Thyroid gland (tissue), 4 donors: ENCODE data around the gene WNT7A.

Experiments
- POLR2A ChIP-seq, 2 donors: fragments of 450-650 bp; IDR thresholded peaks; one replicate each; pipeline ENCODE4 v1.6.1; 2017; ENCODE audit warnings: antibody characterized with exemption in 2 of 2, mild to moderate bottlenecking in 2 of 2, moderate library complexity in 1 of 2
- TF ChIP-seq, protein P1 (sequence below), 6 experiments: fragments of 200-600 bp in 3 of 6; fragments of 450-650 bp in 3 of 6; sonication (generic) in 3 of 6; IDR thresholded peaks; one replicate each; pipeline ENCODE4 v1.5.1; 2016 to 2019; ENCODE audit warnings: antibody characterized with exemption in 6 of 6, mild to moderate bottlenecking in 2 of 6, inconsistent platforms in 1 of 6, moderate library complexity in 1 of 6

DNA sequence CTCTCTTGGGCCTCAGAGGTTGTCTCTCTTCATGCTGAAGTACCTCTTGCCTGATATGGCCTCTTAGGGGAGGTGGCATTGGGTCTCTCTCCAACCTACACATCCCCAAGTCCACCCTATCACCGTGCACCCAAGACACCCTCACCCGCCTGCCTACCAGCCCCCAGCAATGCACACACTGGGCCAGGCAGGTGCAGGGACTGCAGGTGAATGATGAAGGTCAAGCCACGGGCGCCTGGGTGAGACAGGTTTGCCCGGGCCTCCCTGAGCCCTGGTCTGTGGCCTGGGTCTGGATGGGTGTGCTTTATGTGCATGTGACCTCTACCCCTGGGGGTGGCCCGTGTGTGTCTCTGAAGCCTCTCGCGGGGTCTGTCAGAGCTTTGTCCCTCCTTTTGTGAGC, 68.3 kb downstream of the WNT7A start:
- TF ChIP-seq, protein P1, sequence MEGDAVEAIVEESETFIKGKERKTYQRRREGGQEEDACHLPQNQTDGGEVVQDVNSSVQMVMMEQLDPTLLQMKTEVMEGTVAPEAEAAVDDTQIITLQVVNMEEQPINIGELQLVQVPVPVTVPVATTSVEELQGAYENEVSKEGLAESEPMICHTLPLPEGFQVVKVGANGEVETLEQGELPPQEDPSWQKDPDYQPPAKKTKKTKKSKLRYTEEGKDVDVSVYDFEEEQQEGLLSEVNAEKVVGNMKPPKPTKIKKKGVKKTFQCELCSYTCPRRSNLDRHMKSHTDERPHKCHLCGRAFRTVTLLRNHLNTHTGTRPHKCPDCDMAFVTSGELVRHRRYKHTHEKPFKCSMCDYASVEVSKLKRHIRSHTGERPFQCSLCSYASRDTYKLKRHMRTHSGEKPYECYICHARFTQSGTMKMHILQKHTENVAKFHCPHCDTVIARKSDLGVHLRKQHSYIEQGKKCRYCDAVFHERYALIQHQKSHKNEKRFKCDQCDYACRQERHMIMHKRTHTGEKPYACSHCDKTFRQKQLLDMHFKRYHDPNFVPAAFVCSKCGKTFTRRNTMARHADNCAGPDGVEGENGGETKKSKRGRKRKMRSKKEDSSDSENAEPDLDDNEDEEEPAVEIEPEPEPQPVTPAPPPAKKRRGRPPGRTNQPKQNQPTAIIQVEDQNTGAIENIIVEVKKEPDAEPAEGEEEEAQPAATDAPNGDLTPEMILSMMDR (IDR thresholded peaks at IDR 0.05): no peak
- no peak for TF ChIP-seq POLR2A (IDR thresholded peaks at IDR 0.05)
